Heart right ventricle (tissue), 16 donors: ENCODE measurements around the gene CDC42BPA. TPM values are rescaled to one million over a fixed set of nuclear protein-coding genes. Genes with fewer than 3 reads are reported as not detected.

Experiments used
- ATAC-seq, 8 donors: fragments of 200-7000 bp; cut with Tn5 transposase; one replicate each; pipeline ENCODE4 v1.9.1; 2020; ENCODE audit warnings: mild to moderate bottlenecking in 8 of 8, moderate library complexity in 8 of 8, moderate number of reproducible peaks in 1 of 8
- DNase-seq, 2 donors: peaks; one replicate each; pipeline ENCODE4 v3.0.0-alpha.2; 2020
- H3K27ac ChIP-seq, 10 donors: fragments of 200-600 bp; sonication (generic) in 2 of 10; one replicate each; pipeline versions ENCODE4 v1.5.0 to v1.8.0; 2020 to 2022; ENCODE audit warnings: mild to moderate bottlenecking in 3 of 10
- H3K27me3 ChIP-seq, 7 donors: fragments of 200-600 bp; one replicate each; pipeline ENCODE4 v1.8.0; 2021 to 2022; ENCODE audit warnings: mild to moderate bottlenecking in 2 of 7
- H3K36me3 ChIP-seq, 9 donors: fragments of 200-600 bp; sonication (generic) in 1 of 9; one replicate each; pipeline versions ENCODE4 v1.5.0 to v1.8.0; 2020 to 2022; ENCODE audit warnings: mild to moderate bottlenecking in 2 of 9
- H3K4me1 ChIP-seq, 9 donors: fragments of 200-600 bp; sonication (generic) in 1 of 9; one replicate each; pipeline versions ENCODE4 v1.5.0 to v1.8.0; 2020 to 2022; ENCODE audit warnings: mild to moderate bottlenecking in 4 of 9
- H3K4me3 ChIP-seq, 10 donors: fragments of 200-600 bp; sonication (generic) in 2 of 10; one replicate each; pipeline versions ENCODE4 v1.5.0 to v1.8.0; 2020 to 2022; ENCODE audit warnings: mild to moderate bottlenecking in 7 of 10, moderate library complexity in 2 of 10
- H3K9me3 ChIP-seq, 11 donors: fragments of 200-600 bp in 10 of 11; sonication (generic) in 2 of 11; one replicate each; pipeline versions ENCODE4 v1.5.0 to v1.8.0; 2013 to 2022; ENCODE audit warnings: mild to moderate bottlenecking in 2 of 11, control low read depth in 1 of 11, moderate library complexity in 1 of 11
- CTCF ChIP-seq, 9 donors: fragments of 200-600 bp; sonication (generic) in 2 of 9; IDR thresholded peaks; one replicate each; pipeline versions ENCODE4 v1.5.0 to v1.8.0; 2021 to 2022; ENCODE audit warnings: antibody characterized with exemption in 9 of 9, mild to moderate bottlenecking in 5 of 9, moderate library complexity in 1 of 9
- WGBS, 2 donors: extraction: QIAGEN DNeasy Blood & Tissue Kit; methylation state at CpG; one replicate each; pipeline ENCODE4 v1.1.7; 2013; ENCODE audit warnings: inconsistent platforms in 1 of 2; 5-methylcytosine and 5-hydroxymethylcytosine counted together
- intact Hi-C, 10 donors: fragments of 100-400 bp; cut with DNase I; formaldehyde crosslinking; loops; one replicate each; pipeline versions ENCODE4 v1.11.1 to v1.14.2; 2022
- polyA plus RNA-seq, 2 donors: library from polyadenylated mRNA; stranded (reverse); fragments of 200-250 nt; gene quantifications; one replicate each; pipeline ENCODE4 v1.2.3, GENCODE V29; 2013
- total RNA-seq, 10 donors: library from RNA; stranded (reverse); fragmentation: NEBNext Ultra II Directional in 3 of 10; extraction: Animal tissue kit (Norgen Biotek cat#: 25700) in 3 of 10; gene quantifications; one replicate each; pipeline versions ENCODE4 v1.2.1 to v1.2.4, GENCODE V29; 2021 to 2023
- donor health status: Arrhythmogenic right ventricular cardiomyopathy.
- donor health status: ischemic (EF 13 %, LVEDD 7.1; RV severe dilation, severe dysfunction).
- donor health status: healthy with polysubstance abuse.
- donor health status: DM: no; HTN: yes; CAD: no.
- donor health status: DM: no; HTN: no; CAD: no.
- donor health status: ischemic (EF 25% LVEDD 6.9; RV normal size, moderate dysfunction).
- donor health status: ischemic (EF 25% LVEDD 5.7; RV mildly dilated, moderate dysfunction).
- donor health status: healthy.
- donor health status: DM: yes; HTN: yes; CAD: no.
- donor health status: Ischemic cardiomyopathy.
- donor health status: ischemic (EF 35%, LVEDD 5.7; RV mildly dilated, moderate dysfunction).
- donor health status: nonischemic (EF 11% LVEDD 7.7; RV severe dilation, severe dysfunction).
- donor health status: DM: yes; HTN: yes; CAD: no.
- donor health status: PGD.
- donor health status: ischemic (EF 29% LVEDD 5.4; RV normal size, mild dysfunction).
- donor health status: nonischemic (EF 23%, LVEDD 6.1; RV moderate dilation, normal function).

CDC42BPA gene
- total and polyA plus RNA-seq, 12 donors: 8.6 to 39.5 (median 31.5) TPM

GRCh38 chr1:226985239-226985838 is 333.0 kb downstream of the CDC42BPA start:
- H3K27me3 ChIP-seq: no peaks in the 10 kb centered on the region
- DNase-seq (no peak), ATAC-seq (peak in 2 of 8 donors; percentile 0 to 3)
- no peak for TF ChIP-seq CTCF (IDR thresholded peaks at IDR 0.05)
- no peak overlapping the region for H3K4me3 ChIP-seq
- peaks cover 20 to 88% (median 56%) of the 10 kb centered on the region in 9 donors for H3K4me1 ChIP-seq
- intact Hi-C loops: loop anchor here in 1 of 10 donors (5.0 kb wide), 1 partner anchor 73 kb away; no protein-coding TSS in a partner anchor
- H3K27ac ChIP-seq: peak overlapping the region; percentile 50 to 86 (median 76)
- H3K36me3 ChIP-seq: peaks cover 0 to 79% (median 11%) of the 10 kb centered on the region in 9 donors
- WGBS, 2 donors: 50 to 62% methylated on average over 20 of the region's 20 CpGs
- H3K9me3 ChIP-seq: no peaks in the 10 kb centered on the region

- DNase-seq (peak in 1 of 2 donors; percentile 67), ATAC-seq (peak; percentile 15 to 71 (median 50))
- Histone ChIP-seq H3K27me3 (no peaks in the 10 kb centered on the region), H3K9me3 (no peaks in the 10 kb centered on the region), H3K27ac (peak overlapping the region; percentile 50 to 86 (median 76)), H3K4me3 (no peak overlapping the region), H3K4me1 (peaks cover 25 to 88% (median 55%) of the 10 kb centered on the region in 9 donors), H3K36me3 (peaks cover 0 to 83% (median 11%) of the 10 kb centered on the region in 9 donors)
- 48 to 59% methylated on average over 18 of the region's 18 CpGs for WGBS, 2 donors
- no peak for TF ChIP-seq CTCF (IDR thresholded peaks at IDR 0.05)
- intact Hi-C loops: loop anchor here in 1 of 10 donors (5.0 kb wide), 1 partner anchor 72 kb away; no protein-coding TSS in a partner anchor
These were observed 333.6 kb downstream of the CDC42BPA start for GRCh38 chr1:226984521-226985238.

GRCh38 chr1:226983992-226984364 is 334.3 kb downstream of the CDC42BPA start:
- Histone ChIP-seq H3K27ac (peak overlapping the region in 8 of 10 donors; percentile 50 to 86 (median 78)), H3K36me3 (peaks cover 0 to 83% (median 11%) of the 10 kb centered on the region in 9 donors), H3K4me1 (peaks cover 21 to 88% (median 55%) of the 10 kb centered on the region in 9 donors), H3K27me3 (no peaks in the 10 kb centered on the region), H3K4me3 (no peak overlapping the region), H3K9me3 (no peaks in the 10 kb centered on the region)
- DNase-seq: no peak
- TF ChIP-seq CTCF (IDR thresholded peaks at IDR 0.05): no peak
- intact Hi-C loops: no loop called here
- 49 to 59% methylated on average over 5 of the region's 5 CpGs for WGBS, 2 donors
- peak in 1 of 8 donors; percentile 11 for ATAC-seq

GRCh38 chr1:226983247-226983991 is 334.9 kb downstream of the CDC42BPA start:
- Histone ChIP-seq H3K27ac (peak overlapping the region in 8 of 10 donors; percentile 50 to 86 (median 78)), H3K4me1 (peaks cover 16 to 88% (median 55%) of the 10 kb centered on the region in 9 donors), H3K36me3 (peaks cover 0 to 81% (median 11%) of the 10 kb centered on the region in 9 donors), H3K9me3 (no peaks in the 10 kb centered on the region), H3K27me3 (no peaks in the 10 kb centered on the region), H3K4me3 (no peak overlapping the region)
- no peak for ATAC-seq
- no peak for TF ChIP-seq CTCF (IDR thresholded peaks at IDR 0.05)
- intact Hi-C loops: no loop called here
- no peak for DNase-seq
- WGBS, 2 donors: 87 to 92% methylated on average over 18 of the region's 18 CpGs
